Measurements from ENCODE around the gene CLTCL1. TPM values are rescaled to one million over a fixed set of nuclear protein-coding genes. Genes with fewer than 3 reads are reported as not detected.

CLTCL1 gene
- total and polyA plus RNA-seq, 9 of the 15 experiments (the other 6 are each of a cell fraction or from before 2014, with no cell fraction given), result 1.1 to 11.7 (median 5.0) TPM

DNA sequence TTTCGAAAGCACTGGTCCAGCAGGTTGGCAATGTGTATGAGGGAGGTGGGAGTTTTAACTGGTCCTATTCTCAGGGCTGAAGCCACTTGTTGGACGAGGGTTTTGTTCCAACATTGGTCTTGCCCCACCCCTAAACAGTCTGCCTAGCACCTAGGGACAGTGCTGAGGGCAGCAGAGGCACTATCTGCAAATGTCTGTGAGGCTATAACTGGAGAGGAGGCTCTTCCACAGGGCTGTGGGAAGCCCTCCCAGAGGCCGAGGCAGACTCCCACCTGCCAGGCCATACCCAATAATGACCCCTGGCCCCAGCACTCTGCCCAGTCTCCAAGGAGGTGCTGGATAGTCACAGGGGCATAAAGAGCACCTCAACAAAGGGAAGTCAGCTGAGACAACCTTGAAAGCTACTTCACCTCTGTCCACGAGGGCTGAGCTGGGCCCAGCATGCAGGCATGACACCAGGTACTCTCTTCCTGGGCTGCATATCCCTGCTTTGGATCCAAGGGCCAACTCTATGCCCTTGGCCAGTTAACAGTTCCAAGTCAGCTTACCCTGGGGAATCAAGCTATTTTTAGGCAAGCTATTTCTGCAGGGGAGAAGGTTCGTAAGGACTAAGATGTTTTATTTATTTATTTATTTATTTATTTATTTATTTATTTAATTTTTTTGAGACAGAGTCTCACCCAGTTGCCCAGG lies 72.8 kb downstream of the CLTCL1 start (continued):
- TF ChIP-seq, protein P1, sequence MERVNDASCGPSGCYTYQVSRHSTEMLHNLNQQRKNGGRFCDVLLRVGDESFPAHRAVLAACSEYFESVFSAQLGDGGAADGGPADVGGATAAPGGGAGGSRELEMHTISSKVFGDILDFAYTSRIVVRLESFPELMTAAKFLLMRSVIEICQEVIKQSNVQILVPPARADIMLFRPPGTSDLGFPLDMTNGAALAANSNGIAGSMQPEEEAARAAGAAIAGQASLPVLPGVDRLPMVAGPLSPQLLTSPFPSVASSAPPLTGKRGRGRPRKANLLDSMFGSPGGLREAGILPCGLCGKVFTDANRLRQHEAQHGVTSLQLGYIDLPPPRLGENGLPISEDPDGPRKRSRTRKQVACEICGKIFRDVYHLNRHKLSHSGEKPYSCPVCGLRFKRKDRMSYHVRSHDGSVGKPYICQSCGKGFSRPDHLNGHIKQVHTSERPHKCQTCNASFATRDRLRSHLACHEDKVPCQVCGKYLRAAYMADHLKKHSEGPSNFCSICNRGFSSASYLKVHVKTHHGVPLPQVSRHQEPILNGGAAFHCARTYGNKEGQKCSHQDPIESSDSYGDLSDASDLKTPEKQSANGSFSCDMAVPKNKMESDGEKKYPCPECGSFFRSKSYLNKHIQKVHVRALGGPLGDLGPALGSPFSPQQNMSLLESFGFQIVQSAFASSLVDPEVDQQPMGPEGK (CRISPR knock-in tag; IDR thresholded peaks at IDR 0.05; ENCODE audit: borderline replicate concordance), result 0 out of 2 replicates have a peak, but pooled peaks have one; percentile 30
- TF ChIP-seq MYC (IDR thresholded peaks at IDR 0.05; ENCODE audit: low read depth, low read length) (no peak), MYC (CRISPR knock-in tag; IDR thresholded peaks at IDR 0.05; ENCODE audit: borderline replicate concordance, low read depth) (peak; percentile 82; the same call in 1 of the 2 replicates), ZBTB1 (CRISPR knock-in tag; IDR thresholded peaks at IDR 0.05; ENCODE audit: borderline replicate concordance, low read depth) (peak; percentile 56; the same call in 1 of the 2 replicates), E2F3 (CRISPR knock-in tag; IDR thresholded peaks at IDR 0.05) (peak; percentile 68; the same call in 1 of the 2 replicates), GABPA (tag; conservative IDR thresholded peaks at IDR 0.05; ENCODE audit: low read depth) (no peak), HDAC6 (IDR thresholded peaks at IDR 0.05; ENCODE audit: low read depth, low read length) (0 out of 2 replicates have a peak, but pooled peaks have one; percentile 18), FOXA3 (CRISPR knock-in tag; conservative IDR thresholded peaks at IDR 0.05 in 1 of 2, IDR thresholded peaks at IDR 0.05 in 1 of 2) (peak in 1 of 2 experiments; percentile 83; a peak in 1 of 4 replicates), DACH1 (IDR thresholded peaks at IDR 0.05; ENCODE audit: partially characterized antibody) (no peak), ZNF143 (CRISPR knock-in tag; IDR thresholded peaks at IDR 0.05) (peak; percentile 59), NR2C2 (CRISPR knock-in tag; IDR thresholded peaks at IDR 0.05) (peak; percentile 47; the same call in 1 of the 2 replicates), NR2C2 (tag; IDR thresholded peaks at IDR 0.05) (no peak), CREB1 (IDR thresholded peaks at IDR 0.05) (no peak), CREB1 (CRISPR knock-in tag; IDR thresholded peaks at IDR 0.05) (peak; percentile 62), ZNF644 (tag; IDR thresholded peaks at IDR 0.05; ENCODE audit: low read depth) (peak; percentile 40; the same call in 1 of the 2 replicates), EZH2 (IDR thresholded peaks at IDR 0.05; ENCODE audit: borderline replicate concordance, low read depth, low read length) (no peak)
- TF ChIP-seq, protein P2, sequence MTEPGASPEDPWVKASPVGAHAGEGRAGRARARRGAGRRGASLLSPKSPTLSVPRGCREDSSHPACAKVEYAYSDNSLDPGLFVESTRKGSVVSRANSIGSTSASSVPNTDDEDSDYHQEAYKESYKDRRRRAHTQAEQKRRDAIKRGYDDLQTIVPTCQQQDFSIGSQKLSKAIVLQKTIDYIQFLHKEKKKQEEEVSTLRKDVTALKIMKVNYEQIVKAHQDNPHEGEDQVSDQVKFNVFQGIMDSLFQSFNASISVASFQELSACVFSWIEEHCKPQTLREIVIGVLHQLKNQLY (CRISPR knock-in tag; conservative IDR thresholded peaks at IDR 0.05), result 0 out of 4 replicates have a peak, but pooled peaks of 1 of the 2 experiments have one; percentile 15
- TF ChIP-seq, protein P3, sequence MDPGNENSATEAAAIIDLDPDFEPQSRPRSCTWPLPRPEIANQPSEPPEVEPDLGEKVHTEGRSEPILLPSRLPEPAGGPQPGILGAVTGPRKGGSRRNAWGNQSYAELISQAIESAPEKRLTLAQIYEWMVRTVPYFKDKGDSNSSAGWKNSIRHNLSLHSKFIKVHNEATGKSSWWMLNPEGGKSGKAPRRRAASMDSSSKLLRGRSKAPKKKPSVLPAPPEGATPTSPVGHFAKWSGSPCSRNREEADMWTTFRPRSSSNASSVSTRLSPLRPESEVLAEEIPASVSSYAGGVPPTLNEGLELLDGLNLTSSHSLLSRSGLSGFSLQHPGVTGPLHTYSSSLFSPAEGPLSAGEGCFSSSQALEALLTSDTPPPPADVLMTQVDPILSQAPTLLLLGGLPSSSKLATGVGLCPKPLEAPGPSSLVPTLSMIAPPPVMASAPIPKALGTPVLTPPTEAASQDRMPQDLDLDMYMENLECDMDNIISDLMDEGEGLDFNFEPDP (CRISPR knock-in tag; IDR thresholded peaks at IDR 0.05), result 0 out of 2 replicates have a peak, but pooled peaks have one; percentile 61
- TF ChIP-seq, protein P4, sequence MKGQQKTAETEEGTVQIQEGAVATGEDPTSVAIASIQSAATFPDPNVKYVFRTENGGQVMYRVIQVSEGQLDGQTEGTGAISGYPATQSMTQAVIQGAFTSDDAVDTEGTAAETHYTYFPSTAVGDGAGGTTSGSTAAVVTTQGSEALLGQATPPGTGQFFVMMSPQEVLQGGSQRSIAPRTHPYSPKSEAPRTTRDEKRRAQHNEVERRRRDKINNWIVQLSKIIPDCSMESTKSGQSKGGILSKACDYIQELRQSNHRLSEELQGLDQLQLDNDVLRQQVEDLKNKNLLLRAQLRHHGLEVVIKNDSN (CRISPR knock-in tag; IDR thresholded peaks at IDR 0.05), result peak; percentile 69
